HEK293 (cell line): ENCODE data around the gene WDR72.

Experiments
- CTCF ChIA-PET: fragments of 350-600 bp; formaldehyde crosslinking; extraction: SDS; loops from one replicate; lab custom pipeline; 2021; ENCODE audit warnings: antibody characterized with exemption; lab: Yijun Ruan, JAX
- POLR2A ChIA-PET: fragments of 300-600 bp; formaldehyde crosslinking; extraction: SDS; loops from one replicate; lab custom pipeline; 2020; ENCODE audit warnings: antibody characterized with exemption, inconsistent platforms; lab: Yijun Ruan, JAX
- H3K27ac ChIP-seq: fragments of 200-500 bp; sonication (Bioruptor generic); 2 replicates; pipeline ENCODE4 v1.5.1; 2014; ENCODE audit warnings: low read depth, low read length, control low read depth, inconsistent platforms; ENCODE audit errors: extremely low read depth
- H3K36me3 ChIP-seq, 2 experiments: fragments of 200-500 bp in 1 of 2; sonication (Bioruptor generic) in 1 of 2; 1 replicate in 1 of 2; 2 replicates in 1 of 2; pipeline ENCODE4 v1.5.1; 2014 to 2017; ENCODE audit warnings: inconsistent platforms in 2 of 2, low read length in 2 of 2; ENCODE audit not compliant: control insufficient read depth in 2 of 2, insufficient read depth in 1 of 2
- H3K4me1 ChIP-seq: fragments of 200-500 bp; sonication (Bioruptor generic); 2 replicates; pipeline ENCODE4 v1.5.1; 2014; ENCODE audit warnings: mild to moderate bottlenecking, low read length, inconsistent platforms; ENCODE audit not compliant: control insufficient read depth, insufficient read depth
- H3K4me3 ChIP-seq: 2 replicates; pipeline ENCODE4 v1.5.1; 2011; ENCODE audit warnings: low read depth, mild to moderate bottlenecking, control low read depth, low read length, moderate library complexity
- H3K9me3 ChIP-seq: fragments of 200-500 bp; sonication (Bioruptor generic); 2 replicates; pipeline ENCODE4 v1.5.1; 2014; ENCODE audit warnings: low read depth, low read length, inconsistent platforms; ENCODE audit not compliant: control insufficient read depth, insufficient read depth
- BCL11B ChIP-seq: fragments of 450-650 bp; formaldehyde crosslinking; IDR thresholded peaks from 2 replicates; pipeline ENCODE4 v1.5.1; 2016; ENCODE audit warnings: low read depth, missing biosample characterization, missing genetic modification characterization
- BCL6B ChIP-seq: fragments of 450-650 bp; formaldehyde crosslinking; IDR thresholded peaks from 2 replicates; pipeline ENCODE4 v1.5.1; 2017; ENCODE audit warnings: missing biosample characterization, missing genetic modification characterization
- EGR2 ChIP-seq: fragments of 450-650 bp; formaldehyde crosslinking; IDR thresholded peaks from 2 replicates; pipeline ENCODE4 v1.5.1; 2016; ENCODE audit warnings: low read depth, missing biosample characterization, missing genetic modification characterization
- FEZF1 ChIP-seq: fragments of 450-650 bp; formaldehyde crosslinking; IDR thresholded peaks from 2 replicates; pipeline ENCODE4 v1.5.1; 2016; ENCODE audit warnings: missing biosample characterization, missing genetic modification characterization
- GLI2 ChIP-seq: fragments of 450-650 bp; formaldehyde crosslinking; IDR thresholded peaks from 2 replicates; pipeline ENCODE4; 2017; ENCODE audit warnings: missing biosample characterization, missing genetic modification characterization, low read depth, borderline replicate concordance
- GLI4 ChIP-seq: fragments of 450-650 bp; formaldehyde crosslinking; IDR thresholded peaks from 2 replicates; pipeline ENCODE4 v1.5.1; 2016; ENCODE audit warnings: missing biosample characterization, missing genetic modification characterization
- HIC1 ChIP-seq: fragments of 450-650 bp; formaldehyde crosslinking; IDR thresholded peaks from 2 replicates; pipeline ENCODE4 v1.5.1; 2016; ENCODE audit warnings: missing biosample characterization, missing genetic modification characterization
- KLF9 ChIP-seq: fragments of 450-650 bp; formaldehyde crosslinking; IDR thresholded peaks from 2 replicates; pipeline ENCODE4 v1.5.1; 2016; ENCODE audit warnings: missing biosample characterization, missing genetic modification characterization, low read depth
- MZF1 ChIP-seq: fragments of 450-650 bp; formaldehyde crosslinking; IDR thresholded peaks from 2 replicates; pipeline ENCODE4 v1.5.1; 2017; ENCODE audit warnings: missing biosample characterization, missing genetic modification characterization, borderline replicate concordance
- PRDM4 ChIP-seq: fragments of 450-650 bp; formaldehyde crosslinking; IDR thresholded peaks from 2 replicates; pipeline ENCODE4 v1.5.1; 2017; ENCODE audit warnings: missing biosample characterization, missing genetic modification characterization
- SP3 ChIP-seq: fragments of 450-650 bp; formaldehyde crosslinking; IDR thresholded peaks from 2 replicates; pipeline ENCODE4 v1.5.1; 2016; ENCODE audit warnings: missing biosample characterization, missing genetic modification characterization
- YY1 ChIP-seq: fragments of 450-650 bp; formaldehyde crosslinking; IDR thresholded peaks from 2 replicates; pipeline ENCODE4 v1.5.1; 2018; ENCODE audit warnings: missing biosample characterization, missing genetic modification characterization
- YY2 ChIP-seq: fragments of 450-650 bp; formaldehyde crosslinking; IDR thresholded peaks from 2 replicates; pipeline ENCODE4 v1.5.1; 2016; ENCODE audit warnings: missing biosample characterization, missing genetic modification characterization
- ZNF112 ChIP-seq: fragments of 450-650 bp; formaldehyde crosslinking; IDR thresholded peaks from 2 replicates; pipeline ENCODE4 v1.5.0; 2017; ENCODE audit warnings: missing biosample characterization, missing genetic modification characterization
- ZNF138 ChIP-seq: fragments of 450-650 bp; formaldehyde crosslinking; IDR thresholded peaks from 2 replicates; pipeline ENCODE4 v1.5.1; 2016; ENCODE audit warnings: missing biosample characterization, missing genetic modification characterization, borderline replicate concordance
- ZNF169 ChIP-seq: fragments of 450-650 bp; formaldehyde crosslinking; IDR thresholded peaks from 2 replicates; pipeline ENCODE4 v1.5.1; 2016; ENCODE audit warnings: missing biosample characterization, missing genetic modification characterization
- ZNF354C ChIP-seq: fragments of 450-650 bp; formaldehyde crosslinking; IDR thresholded peaks from 2 replicates; pipeline ENCODE4 v1.5.1; 2016; ENCODE audit warnings: missing biosample characterization, missing genetic modification characterization, low read depth, borderline replicate concordance
- ZNF362 ChIP-seq: fragments of 450-650 bp; formaldehyde crosslinking; IDR thresholded peaks from 2 replicates; pipeline ENCODE4 v1.5.1; 2016; ENCODE audit warnings: missing biosample characterization, missing genetic modification characterization
- ZNF426 ChIP-seq: fragments of 450-650 bp; formaldehyde crosslinking; IDR thresholded peaks from 2 replicates; pipeline ENCODE4 v1.5.1; 2017; ENCODE audit warnings: missing biosample characterization, missing genetic modification characterization, mild to moderate bottlenecking, inconsistent platforms, moderate library complexity
- ZNF571 ChIP-seq: fragments of 450-650 bp; formaldehyde crosslinking; IDR thresholded peaks from 2 replicates; pipeline ENCODE4 v1.5.0; 2017; ENCODE audit warnings: missing biosample characterization, missing genetic modification characterization
- ZNF624 ChIP-seq: fragments of 450-650 bp; formaldehyde crosslinking; IDR thresholded peaks from 2 replicates; pipeline ENCODE4 v1.5.1; 2017; ENCODE audit warnings: missing biosample characterization, missing genetic modification characterization
- ZNF701 ChIP-seq: fragments of 450-650 bp; formaldehyde crosslinking; IDR thresholded peaks from 2 replicates; pipeline ENCODE4 v1.5.1; 2016; ENCODE audit warnings: missing biosample characterization, missing genetic modification characterization
- ZNF837 ChIP-seq: fragments of 450-650 bp; formaldehyde crosslinking; IDR thresholded peaks from 2 replicates; pipeline ENCODE4 v1.5.1; 2016; ENCODE audit warnings: missing biosample characterization, missing genetic modification characterization

The WDR72 gene

GRCh38 chr15:53739187-53739586 is 20.3 kb downstream of the WDR72 start:
- CTCF ChIA-PET: interaction anchor here (0.7 kb wide), 1 partner anchor 531 kb away, joined by 3 read pairs; no protein-coding TSS in a partner anchor
- TF ChIP-seq ZNF837 (no peak), HIC1 (tag by site-specific recombination) (no peak), YY2 (tag by site-specific recombination) (no peak), ZNF362 (tag by site-specific recombination) (no peak), BCL11B (no peak), ZNF138 (no peak), ZNF624 (no peak), ZNF112 (tag by site-specific recombination) (no peak), FEZF1 (no peak), SP3 (no peak)
- TF ChIP-seq, all 188 proteins: peak for 0
- POLR2A ChIA-PET: no interaction called here

GRCh38 chr15:53721334-53722087 is 38.0 kb downstream of the WDR72 start:
- Histone ChIP-seq H3K4me1 (no peaks in the 10 kb centered on the region), H3K36me3 (no peaks in the 10 kb centered on the region), H3K4me3 (no peak overlapping the region), H3K9me3 (no peaks in the 10 kb centered on the region), H3K27ac (no peak overlapping the region)
- TF ChIP-seq PRDM4 (tag by site-specific recombination) (no peak), ZNF169 (tag by site-specific recombination) (no peak), BCL6B (tag by site-specific recombination) (no peak), GLI4 (tag by site-specific recombination) (no peak), KLF9 (tag by site-specific recombination) (no peak), ZNF426 (no peak), GLI2 (tag by site-specific recombination) (no peak), ZNF571 (no peak), MZF1 (tag by site-specific recombination) (no peak), ZNF701 (tag by site-specific recombination) (no peak), EGR2 (tag by site-specific recombination) (no peak), ZNF354C (tag by site-specific recombination) (no peak), YY1 (tag by site-specific recombination) (no peak)
- ChIA-PET POLR2A (no interaction called here), CTCF (no interaction called here)

More at GRCh38 chr15:53739187-53739586, 20.3 kb downstream of the WDR72 start:
- Histone ChIP-seq H3K36me3 (no peaks in the 10 kb centered on the region), H3K9me3 (no peaks in the 10 kb centered on the region), H3K27ac (no peak overlapping the region), H3K4me1 (no peaks in the 10 kb centered on the region), H3K4me3 (no peak overlapping the region)
